ENCODE data around the gene PTGR3.
"Not testable (repeated sequence)": the region's sequence is repeated elsewhere in the genome, so short reads cannot be mapped to it uniquely, and the experiment has no call there.

Gene PTGR3

GRCh38 chr18:75201282-75202270 is 7.4 kb downstream of the PTGR3 start:
- no peak for DNase-seq

GRCh38 chr18:75200605-75201280 is 8.2 kb downstream of the PTGR3 start:
- DNase-seq = no peak

GRCh38 chr18:75200071-75200470 is 8.9 kb downstream of the PTGR3 start:
- no peak for DNase-seq

- no peak for DNase-seq
Observed at GRCh38 chr18:75199327-75199726, 9.6 kb downstream of the PTGR3 start.

GRCh38 chr18:75198036-75198435 is 10.9 kb downstream of the PTGR3 start:
- DNase-seq = no peak

GRCh38 chr18:75192899-75193298 is 16.0 kb downstream of the PTGR3 start:
- DNase-seq = no peak

- no peak for DNase-seq
Observed at GRCh38 chr18:75189696-75190095, 19.2 kb downstream of the PTGR3 start.

GRCh38 chr18:75187702-75188101 is 21.2 kb downstream of the PTGR3 start:
- DNase-seq = not testable (repeated sequence)

GRCh38 chr18:75185460-75185859 is 23.5 kb downstream of the PTGR3 start:
- no peak for DNase-seq

- DNase-seq = no peak
Observed at GRCh38 chr18:75183973-75184493, 24.9 kb downstream of the PTGR3 start.

GRCh38 chr18:75183524-75183923 is 25.4 kb downstream of the PTGR3 start:
- DNase-seq = no peak

GRCh38 chr18:75179819-75180600 is 28.9 kb downstream of the PTGR3 start:
- no peak for DNase-seq

- DNase-seq = no peak
Observed at GRCh38 chr18:75178376-75178775, 30.6 kb downstream of the PTGR3 start.

GRCh38 chr18:75176849-75177248 is 32.1 kb downstream of the PTGR3 start:
- no peak for DNase-seq

GRCh38 chr18:75173738-75174137 is 35.2 kb downstream of the PTGR3 start:
- DNase-seq = no peak

GRCh38 chr18:75173125-75173432 is 35.9 kb downstream of the PTGR3 start:
- no peak for DNase-seq

- no peak for DNase-seq
Observed at GRCh38 chr18:75172299-75173124, 36.4 kb downstream of the PTGR3 start.

- no peak for DNase-seq
Observed at GRCh38 chr18:75170916-75171315, 38.0 kb downstream of the PTGR3 start.

GRCh38 chr18:75170022-75170789 is 38.7 kb downstream of the PTGR3 start:
- DNase-seq = no peak

- DNase-seq = no peak
Observed at GRCh38 chr18:75169411-75169810, 39.5 kb downstream of the PTGR3 start.

GRCh38 chr18:75168619-75169018 is 40.3 kb downstream of the PTGR3 start:
- DNase-seq = no peak
